HL-60 (cell line): ENCODE results near the gene ZNF609.

Experiments used
- CTCF ChIP-seq: IDR thresholded peaks from one replicate; pipeline ENCODE4 v1.5.1; 2011; ENCODE audit warnings: low read length, control low read depth, inconsistent platforms; ENCODE audit not compliant: insufficient read depth
- REST ChIP-seq: IDR thresholded peaks from 2 replicates; pipeline ENCODE4 v1.6.1; 2012; ENCODE audit warnings: low read depth; ENCODE audit not compliant: insufficient replicate concordance

DNA sequence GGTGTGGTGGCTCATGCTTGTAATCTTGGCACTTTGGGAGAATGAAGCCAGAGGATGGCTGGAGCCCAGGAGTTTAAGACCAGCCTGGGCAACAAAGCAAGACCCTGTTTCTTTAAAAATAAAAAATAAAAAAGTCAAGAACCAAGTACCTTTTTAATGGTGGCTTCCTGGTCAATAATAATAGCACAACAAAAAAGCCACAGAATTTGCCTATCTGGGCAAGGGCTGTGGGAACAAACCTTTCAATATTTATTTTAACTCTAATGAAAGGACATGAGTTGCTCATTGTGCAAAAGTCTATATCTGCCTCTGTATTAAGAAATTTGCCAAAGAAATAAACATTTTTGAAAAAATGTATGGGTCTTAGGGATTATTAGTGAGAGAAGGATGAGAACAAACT is 2.1 kb downstream of the ZNF609 start:
- TF ChIP-seq CTCF (no peak), REST (no peak)
